ENCODE measurements around the gene UNC5B. TPM values are rescaled to one million over a fixed set of nuclear protein-coding genes. Genes with fewer than 3 reads are reported as not detected.

UNC5B gene
- total RNA-seq, 1 experiment from 2014 or later = 9.9 TPM

DNA sequence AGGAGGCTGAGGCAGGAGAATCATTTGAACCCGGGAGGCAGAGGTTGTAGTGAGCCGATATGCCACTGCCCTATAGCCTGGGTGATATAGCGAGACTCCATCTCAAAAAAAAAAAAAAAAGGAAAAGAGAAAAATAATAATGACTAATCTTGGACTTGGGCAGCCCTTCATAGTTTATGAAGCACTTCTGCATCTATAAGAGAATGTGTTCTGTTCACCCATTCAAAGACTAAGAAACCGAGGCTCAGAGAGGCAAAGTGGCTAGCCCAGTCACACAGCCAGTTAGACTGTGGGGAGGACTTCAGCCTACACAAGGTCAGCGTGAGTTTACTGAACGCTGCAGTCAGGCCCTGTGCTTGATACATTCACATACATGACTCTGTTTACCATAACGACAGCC is 46.9 kb downstream of the UNC5B start:
- intact Hi-C loops (cut with micrococcal nuclease; ENCODE audit: unreplicated experiment) = no loop called here
- TF ChIP-seq EZH2 (IDR thresholded peaks at IDR 0.05; ENCODE audit: borderline replicate concordance, low read depth, low read length, poor library complexity, severe bottlenecking) = no peak
- TF ChIP-seq, protein P1, sequence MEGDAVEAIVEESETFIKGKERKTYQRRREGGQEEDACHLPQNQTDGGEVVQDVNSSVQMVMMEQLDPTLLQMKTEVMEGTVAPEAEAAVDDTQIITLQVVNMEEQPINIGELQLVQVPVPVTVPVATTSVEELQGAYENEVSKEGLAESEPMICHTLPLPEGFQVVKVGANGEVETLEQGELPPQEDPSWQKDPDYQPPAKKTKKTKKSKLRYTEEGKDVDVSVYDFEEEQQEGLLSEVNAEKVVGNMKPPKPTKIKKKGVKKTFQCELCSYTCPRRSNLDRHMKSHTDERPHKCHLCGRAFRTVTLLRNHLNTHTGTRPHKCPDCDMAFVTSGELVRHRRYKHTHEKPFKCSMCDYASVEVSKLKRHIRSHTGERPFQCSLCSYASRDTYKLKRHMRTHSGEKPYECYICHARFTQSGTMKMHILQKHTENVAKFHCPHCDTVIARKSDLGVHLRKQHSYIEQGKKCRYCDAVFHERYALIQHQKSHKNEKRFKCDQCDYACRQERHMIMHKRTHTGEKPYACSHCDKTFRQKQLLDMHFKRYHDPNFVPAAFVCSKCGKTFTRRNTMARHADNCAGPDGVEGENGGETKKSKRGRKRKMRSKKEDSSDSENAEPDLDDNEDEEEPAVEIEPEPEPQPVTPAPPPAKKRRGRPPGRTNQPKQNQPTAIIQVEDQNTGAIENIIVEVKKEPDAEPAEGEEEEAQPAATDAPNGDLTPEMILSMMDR (conservative IDR thresholded peaks at IDR 0.05; ENCODE audit: low read depth, low read length) = no peak
- POLR2A ChIA-PET (ENCODE audit: low non-redundant PET) = no interaction called here
- Histone ChIP-seq H3K9me3 (ENCODE audit: low read depth, low read length, poor library complexity, severe bottlenecking) (no peaks in the 10 kb centered on the region), H3K27ac (ENCODE audit: low read depth, low read length, poor library complexity, severe bottlenecking) (no peak overlapping the region), H3K4me1 (ENCODE audit: insufficient read depth, low read length, poor library complexity, severe bottlenecking) (peaks cover 28% of the 10 kb centered on the region), H3K4me3 (ENCODE audit: low read depth, low read length, poor library complexity, severe bottlenecking) (no peak overlapping the region), H3K36me3 (ENCODE audit: insufficient read depth, low read length, poor library complexity, severe bottlenecking) (no peaks in the 10 kb centered on the region), H3K27me3 (replicated peaks; ENCODE audit: insufficient read depth, low read depth, low read length, poor library complexity) (no peaks in the 10 kb centered on the region)
- no peak for DNase-seq (ENCODE audit: low spot score)
- CTCF ChIA-PET = no interaction called here
- no TSS peak for BruUV-seq (replicated peaks)

DNA sequence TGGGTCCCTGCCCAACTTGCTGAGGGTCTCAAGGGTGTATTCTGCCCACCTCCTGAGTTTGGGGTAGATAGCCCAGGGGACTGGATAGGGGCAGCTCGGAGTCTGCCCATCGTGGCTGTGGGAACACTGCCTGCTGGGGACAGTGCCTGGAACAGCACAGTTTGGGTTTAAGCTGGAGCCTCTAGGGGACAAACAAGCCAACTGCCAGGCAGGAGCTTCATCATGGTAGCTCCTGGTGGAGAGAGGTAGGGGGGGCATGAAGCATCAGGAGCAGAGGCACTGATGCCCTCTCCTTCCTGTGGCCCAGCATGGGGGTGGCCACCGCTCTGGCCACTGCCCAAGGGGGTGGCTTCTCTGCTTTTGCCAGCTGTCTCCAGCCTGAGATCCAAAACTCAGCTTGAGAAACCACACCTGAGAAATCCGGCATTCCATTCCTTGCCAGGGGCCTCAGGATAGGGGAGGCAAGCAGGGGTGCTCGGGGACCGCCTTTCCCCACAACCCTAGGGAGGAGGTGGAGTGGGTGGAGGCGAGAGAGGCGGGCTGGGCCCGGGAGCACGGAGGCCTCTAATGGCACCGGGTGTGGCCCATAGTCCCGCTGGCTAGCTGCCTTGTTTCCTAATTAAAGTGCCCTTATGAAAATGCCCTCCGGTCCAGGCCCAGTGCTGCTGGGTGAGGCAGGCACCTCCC is 47.6 kb downstream of the UNC5B start:
- no peak overlapping the region for H3K27ac ChIP-seq (ENCODE audit: low read depth, low read length, poor library complexity, severe bottlenecking)
- no peaks in the 10 kb centered on the region for H3K36me3 ChIP-seq (ENCODE audit: insufficient read depth, low read length, poor library complexity, severe bottlenecking)
- ChIA-PET CTCF (no interaction called here), POLR2A (ENCODE audit: low non-redundant PET) (no interaction called here)
- intact Hi-C loops (cut with micrococcal nuclease; ENCODE audit: unreplicated experiment) = no loop called here
- no peak for DNase-seq (ENCODE audit: low spot score)
- no peak for TF ChIP-seq EZH2 (IDR thresholded peaks at IDR 0.05; ENCODE audit: borderline replicate concordance, low read depth, low read length, poor library complexity, severe bottlenecking)
- TF ChIP-seq, protein P1 (conservative IDR thresholded peaks at IDR 0.05; ENCODE audit: low read depth, low read length) = no peak
- H3K4me3 ChIP-seq (ENCODE audit: low read depth, low read length, poor library complexity, severe bottlenecking) = no peak overlapping the region
- H3K27me3 ChIP-seq (replicated peaks; ENCODE audit: insufficient read depth, low read depth, low read length, poor library complexity) = no peaks in the 10 kb centered on the region
- H3K4me1 ChIP-seq (ENCODE audit: insufficient read depth, low read length, poor library complexity, severe bottlenecking) = peaks cover 35% of the 10 kb centered on the region
- no peaks in the 10 kb centered on the region for H3K9me3 ChIP-seq (ENCODE audit: low read depth, low read length, poor library complexity, severe bottlenecking)
- no TSS peak for BruUV-seq (replicated peaks)

DNA sequence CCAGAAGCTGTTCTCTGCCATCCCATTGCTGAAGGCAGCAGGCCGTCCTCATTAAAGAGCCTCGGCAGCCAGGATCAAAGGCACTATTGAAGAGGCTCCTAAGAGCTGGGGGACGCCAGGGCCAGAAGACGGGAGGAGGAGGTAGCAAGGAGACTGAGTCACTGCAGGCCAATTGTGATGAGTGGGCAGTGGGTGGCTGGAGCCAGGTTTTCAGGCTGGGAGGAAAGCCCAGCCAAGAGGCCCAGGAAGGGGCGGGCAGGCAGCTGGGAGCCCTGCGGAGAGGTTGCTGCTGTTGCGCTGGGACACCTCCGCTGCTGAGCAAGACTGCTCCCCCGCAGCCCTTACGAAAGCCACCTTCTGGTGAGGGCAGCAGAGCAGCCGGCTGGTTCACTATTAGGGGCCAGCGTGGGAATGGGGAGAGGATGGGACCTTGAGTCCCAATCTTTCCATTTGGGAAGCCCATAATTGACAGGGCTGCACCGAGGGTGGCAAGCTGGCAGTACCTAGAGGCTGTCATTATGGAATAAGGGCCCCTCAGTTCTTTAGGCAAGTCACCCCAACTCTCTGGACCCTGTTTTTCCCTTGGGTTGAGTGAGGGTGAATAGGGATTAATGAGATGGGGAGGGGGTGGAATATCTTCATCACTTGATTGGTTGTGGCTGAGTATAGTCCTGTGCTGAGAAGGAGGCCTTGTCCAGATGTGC is 48.4 kb downstream of the UNC5B start:
- POLR2A ChIA-PET (ENCODE audit: low non-redundant PET) = no interaction called here
- CTCF ChIA-PET = no interaction called here

More for the DNA sequence above, 48.4 kb downstream of the UNC5B start:
- no TSS peak for BruUV-seq (replicated peaks)
- no peaks in the 10 kb centered on the region for H3K36me3 ChIP-seq (ENCODE audit: insufficient read depth, low read length, poor library complexity, severe bottlenecking)
- intact Hi-C loops (cut with micrococcal nuclease; ENCODE audit: unreplicated experiment) = no loop called here
- no peaks in the 10 kb centered on the region for H3K9me3 ChIP-seq (ENCODE audit: low read depth, low read length, poor library complexity, severe bottlenecking)
- no peak overlapping the region for H3K4me3 ChIP-seq (ENCODE audit: low read depth, low read length, poor library complexity, severe bottlenecking)
- TF ChIP-seq, protein P1 (conservative IDR thresholded peaks at IDR 0.05; ENCODE audit: low read depth, low read length) = no peak
- no peak for TF ChIP-seq EZH2 (IDR thresholded peaks at IDR 0.05; ENCODE audit: borderline replicate concordance, low read depth, low read length, poor library complexity, severe bottlenecking)
- no peaks in the 10 kb centered on the region for H3K27me3 ChIP-seq (replicated peaks; ENCODE audit: insufficient read depth, low read depth, low read length, poor library complexity)
- peaks cover 43% of the 10 kb centered on the region for H3K4me1 ChIP-seq (ENCODE audit: insufficient read depth, low read length, poor library complexity, severe bottlenecking)
- DNase-seq (ENCODE audit: low spot score) = no peak
- H3K27ac ChIP-seq (ENCODE audit: low read depth, low read length, poor library complexity, severe bottlenecking) = no peak overlapping the region

All from A673 (cell line).